HG03097 (cell line): ENCODE measurements around the gene SGCD.

Source experiments
- ATAC-seq: cut with Tn5 transposase; IDR thresholded peaks from one replicate; pipeline ENCODE4 v1.9.1; 2021; ENCODE audit not compliant: unreplicated experiment, low FRiP score

The SGCD gene

DNA sequence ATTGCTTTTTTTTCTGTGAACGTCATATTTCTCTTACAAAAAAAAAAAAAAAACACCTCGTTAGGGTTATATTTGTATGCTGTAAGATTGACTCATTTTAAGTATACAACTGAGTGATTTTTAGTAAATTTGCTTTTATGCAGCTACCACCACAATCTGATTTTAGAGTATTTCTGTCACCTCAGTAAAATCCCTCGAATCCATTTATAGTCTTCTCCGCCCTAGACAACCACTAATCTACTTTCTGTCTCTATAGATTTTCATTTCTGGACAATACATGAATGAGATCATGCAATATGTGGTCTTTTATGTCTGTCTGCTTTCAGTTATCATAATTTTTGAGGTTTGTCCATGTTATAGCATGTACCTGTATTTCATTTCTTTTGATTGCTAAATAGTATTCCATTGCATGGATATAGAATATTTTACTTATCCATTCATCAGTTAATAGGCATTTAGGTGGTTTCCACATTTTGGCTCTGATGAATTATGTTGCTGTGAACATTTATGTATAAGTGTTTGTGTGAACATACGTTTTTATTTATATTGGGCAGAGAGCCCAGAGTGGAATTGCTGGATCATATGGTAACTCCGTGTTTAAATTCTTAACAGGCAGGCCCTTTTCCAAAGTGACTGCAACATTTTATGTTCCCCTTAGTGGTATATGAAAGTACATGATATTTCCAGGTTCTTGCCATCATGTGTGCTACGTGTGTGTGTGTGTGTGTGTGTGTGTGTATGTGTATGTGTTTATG, 171.4 kb downstream of the SGCD start:
- ATAC-seq = no peak

GRCh38 chr5:156500755-156501154, 173.8 kb downstream of the SGCD start:
- no peak for ATAC-seq

GRCh38 chr5:156505101-156505500, 178.1 kb downstream of the SGCD start:
- ATAC-seq = no peak

DNA sequence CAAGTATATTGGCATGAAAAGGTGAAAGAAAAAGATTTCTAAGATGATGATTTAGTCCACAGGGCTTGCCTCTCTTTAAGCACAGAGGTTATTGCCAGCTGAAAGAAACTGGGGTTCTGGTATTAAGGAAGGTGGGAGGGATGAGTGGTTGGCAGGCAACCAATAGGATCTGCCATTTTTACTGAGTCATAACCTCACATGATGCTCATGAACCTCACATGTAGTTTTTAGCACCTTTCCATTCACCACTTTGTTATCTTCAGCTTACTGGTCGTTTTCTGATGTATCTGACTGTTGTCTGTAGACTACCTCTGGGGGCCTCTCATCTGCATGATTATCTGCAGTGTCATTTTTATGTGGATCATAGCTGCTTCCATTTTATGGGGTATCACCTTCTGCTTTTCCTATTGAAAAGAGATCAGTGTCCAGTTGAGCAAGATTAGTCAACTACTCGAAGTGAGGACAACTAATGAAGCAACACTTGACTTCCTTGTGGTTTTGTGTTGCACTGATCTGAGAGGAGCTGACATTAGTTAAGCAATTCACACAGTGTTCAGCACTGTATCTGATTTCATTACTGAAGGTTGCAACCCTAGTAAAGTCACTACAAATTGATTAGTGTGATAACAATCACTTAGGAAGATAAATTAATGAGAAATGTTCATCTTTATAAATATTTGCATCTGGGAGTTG, 186.3 kb downstream of the SGCD start:
- ATAC-seq = no peak

DNA sequence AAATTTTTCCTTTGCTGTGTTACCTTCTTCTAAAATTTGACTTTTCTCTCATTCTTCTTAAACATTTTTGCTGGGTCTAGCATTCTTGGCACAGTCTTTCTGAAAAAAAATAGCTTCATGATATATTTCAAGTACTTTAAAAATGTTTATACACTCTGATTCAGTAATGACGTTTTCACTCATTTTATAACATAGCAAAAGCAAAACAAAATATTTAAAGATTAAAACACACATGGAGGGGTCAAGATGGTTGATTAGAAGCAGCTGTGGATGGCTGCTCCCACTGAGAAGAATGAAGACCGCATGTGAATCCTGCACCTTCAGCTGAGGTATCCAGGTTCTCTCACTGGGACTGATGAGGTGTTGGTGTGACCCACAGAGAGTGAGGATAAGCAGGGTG, 188.2 kb downstream of the SGCD start:
- ATAC-seq = no peak

- ATAC-seq = no peak
Observed at GRCh38 chr5:156515803-156516360, 188.9 kb downstream of the SGCD start.

- no peak for ATAC-seq
Observed at GRCh38 chr5:156522651-156523529, 195.9 kb downstream of the SGCD start.

GRCh38 chr5:156523607-156524006, 196.6 kb downstream of the SGCD start:
- ATAC-seq = no peak

GRCh38 chr5:156526081-156526925, 199.3 kb downstream of the SGCD start:
- no peak for ATAC-seq

- ATAC-seq = no peak
Observed at GRCh38 chr5:156527611-156528010, 200.6 kb downstream of the SGCD start.

DNA sequence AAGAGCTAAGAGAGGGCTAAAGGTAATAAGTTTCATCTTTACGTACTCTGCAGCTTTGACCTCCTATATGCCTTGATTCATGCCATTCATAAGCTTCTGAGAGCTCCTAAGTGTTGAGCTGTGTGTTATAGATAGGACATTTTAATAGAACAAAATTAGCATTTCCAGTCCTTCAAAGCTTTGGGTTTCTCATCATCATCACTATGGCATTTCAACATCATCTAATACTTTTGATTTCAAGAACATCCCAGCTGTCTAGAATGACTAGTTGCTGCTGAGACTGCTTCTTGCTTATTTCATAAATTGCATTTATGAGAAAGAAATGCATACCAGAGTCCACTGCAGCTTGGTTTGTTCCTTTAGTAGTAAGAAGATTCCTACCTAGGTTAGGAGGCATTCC, 201.7 kb downstream of the SGCD start:
- no peak for ATAC-seq

- ATAC-seq = no peak
Observed at GRCh38 chr5:156529892-156530291, 202.9 kb downstream of the SGCD start.

- ATAC-seq = no peak
Observed at GRCh38 chr5:156531199-156531598, 204.2 kb downstream of the SGCD start.

GRCh38 chr5:156532921-156533320, 206.0 kb downstream of the SGCD start:
- no peak for ATAC-seq

- ATAC-seq = no peak
Observed at GRCh38 chr5:156534085-156534484, 207.1 kb downstream of the SGCD start.

DNA sequence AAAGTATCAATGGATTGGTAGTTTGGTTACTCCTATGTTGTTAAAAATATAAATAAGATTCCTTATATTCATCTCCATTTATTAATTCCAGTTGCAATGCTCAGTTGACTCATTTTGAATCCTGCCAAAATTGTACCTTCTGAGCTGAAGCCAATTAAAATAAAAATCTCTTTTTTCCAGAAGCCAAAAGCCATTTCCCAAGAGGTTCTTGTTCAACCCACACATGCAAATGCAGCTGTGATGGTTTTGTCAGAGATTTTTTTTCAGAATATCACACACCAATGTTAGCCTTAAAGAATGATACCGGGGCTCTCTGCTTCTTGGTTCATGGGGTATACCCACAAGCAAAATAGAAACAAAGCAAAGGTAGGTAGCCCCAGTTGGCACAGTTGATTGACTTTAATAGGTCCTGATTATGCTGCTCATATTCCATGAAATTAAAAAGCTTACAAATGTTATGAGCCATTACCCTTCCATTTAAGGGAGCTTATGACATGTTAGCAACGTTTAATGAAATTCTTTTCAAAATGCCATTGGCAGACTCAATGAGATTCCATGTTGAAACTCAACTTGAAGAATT, 208.0 kb downstream of the SGCD start:
- ATAC-seq = no peak

DNA sequence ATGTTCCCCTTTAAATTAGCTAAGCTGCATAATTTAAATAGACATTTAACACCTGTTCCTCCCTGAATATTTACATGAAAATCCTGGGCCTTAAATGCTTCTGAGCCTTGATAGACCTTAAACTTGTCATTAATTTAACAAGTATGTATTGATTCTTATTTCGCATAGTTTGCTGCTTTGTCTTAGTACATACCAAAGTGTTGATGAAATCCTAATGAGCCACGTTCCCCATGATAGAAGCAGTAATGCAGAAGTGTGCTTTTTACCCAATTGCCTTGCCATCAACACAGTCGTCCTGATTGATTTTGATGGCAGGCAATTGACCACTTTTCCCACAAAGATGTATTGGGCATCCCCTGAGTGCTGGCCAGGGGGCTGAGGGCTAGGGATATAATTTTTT, 213.5 kb downstream of the SGCD start:
- ATAC-seq = no peak

DNA sequence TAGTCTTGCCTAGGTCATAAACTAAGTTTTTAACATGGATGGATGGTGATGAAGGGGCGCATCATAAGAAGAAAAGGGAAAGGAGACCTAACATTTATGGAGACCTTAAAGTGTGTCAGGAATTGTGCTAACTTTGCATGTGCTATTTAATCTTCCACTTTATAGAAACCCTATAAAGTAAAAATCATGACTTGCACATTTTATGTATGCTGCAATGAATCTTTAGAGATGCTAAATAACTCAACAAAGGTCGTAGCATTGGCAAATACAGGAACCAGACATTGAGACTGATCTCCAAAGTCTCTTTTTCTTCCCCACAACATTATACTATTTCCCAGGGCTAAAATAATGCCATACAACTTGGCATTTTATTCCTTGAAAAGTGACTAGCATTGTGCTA, 214.6 kb downstream of the SGCD start:
- no peak for ATAC-seq

- ATAC-seq = no peak
Observed at GRCh38 chr5:156543348-156544145, 216.6 kb downstream of the SGCD start.
